WTC11 (cell line): Measurements from ENCODE around the gene MOV10. TPM values are rescaled to one million over a fixed set of nuclear protein-coding genes. Genes with fewer than 3 reads are reported as not detected.
A peak's percentile ranks its signal among the peaks of the same experiment; 100 is the strongest.

Experiments used
- ATAC-seq: fragments of 200-7000 bp; cut with Tn5 transposase; 2 replicates; pipeline ENCODE4 v1.10.0; 2021; ENCODE audit warnings: mild to moderate bottlenecking, moderate library complexity
- CTCF ChIA-PET: fragments of 300-600 bp; sonication (Branson Sonifier 250); formaldehyde crosslinking; loops from one replicate; lab custom pipeline; 2021; ENCODE audit warnings: antibody characterized with exemption; lab: Charles Lee
- POLR2A ChIA-PET: fragments of 350-600 bp; sonication (Branson Sonifier 250); formaldehyde crosslinking; loops from one replicate; lab custom pipeline; 2021; ENCODE audit warnings: antibody characterized with exemption; lab: Charles Lee
- DNase-seq: peaks from one replicate; pipeline ENCODE4 v3.0.0; 2021; ENCODE audit warnings: low spot score
- H3K27ac Mint-ChIP-seq: 2 replicates; pipeline ENCODE4 v1.8.0; 2021; ENCODE audit warnings: mixed read lengths
- H3K27me3 Mint-ChIP-seq: 2 replicates; pipeline ENCODE4 v1.8.0; 2021; ENCODE audit warnings: low read depth, mild to moderate bottlenecking, moderate library complexity, mixed read lengths
- H3K36me3 Mint-ChIP-seq: 2 replicates; pipeline ENCODE4 v1.8.0; 2021; ENCODE audit warnings: mixed read lengths
- H3K4me1 Mint-ChIP-seq: 2 replicates; pipeline ENCODE4 v1.8.0; 2022; ENCODE audit warnings: mixed read lengths
- H3K4me3 Mint-ChIP-seq: 2 replicates; pipeline ENCODE4 v1.8.0; 2021; ENCODE audit warnings: mild to moderate bottlenecking, moderate library complexity, mixed read lengths
- H3K9me3 Mint-ChIP-seq: 2 replicates; pipeline ENCODE4 v1.8.0; 2021; ENCODE audit warnings: mixed read lengths
- ATF2 ChIP-seq: sonication (generic); formaldehyde crosslinking; IDR thresholded peaks from 2 replicates; pipeline ENCODE4 v1.8.1; 2022; ENCODE audit warnings: low read depth, missing genetic modification reagents, borderline replicate concordance
- CREB1 ChIP-seq: sonication (generic); formaldehyde crosslinking; IDR thresholded peaks from 2 replicates; pipeline ENCODE4 v1.8.0; 2023; ENCODE audit warnings: mild to moderate bottlenecking, missing genetic modification reagents
- CREM ChIP-seq: sonication (generic); formaldehyde crosslinking; IDR thresholded peaks from 2 replicates; pipeline ENCODE4 v1.8.1; 2022; ENCODE audit warnings: mild to moderate bottlenecking, missing genetic modification reagents, moderate library complexity
- ELF4 ChIP-seq: sonication (generic); formaldehyde crosslinking; IDR thresholded peaks from 2 replicates; pipeline ENCODE4 v1.8.1; 2022; ENCODE audit warnings: low read depth, mild to moderate bottlenecking, moderate library complexity, missing genetic modification reagents
- ESRRA ChIP-seq: sonication (generic); formaldehyde crosslinking; IDR thresholded peaks from 2 replicates; pipeline ENCODE4 v1.8.1; 2022; ENCODE audit warnings: mild to moderate bottlenecking, missing genetic modification reagents, borderline replicate concordance
- FOXK1 ChIP-seq: sonication (generic); formaldehyde crosslinking; IDR thresholded peaks from 2 replicates; pipeline ENCODE4 v1.8.0; 2022; ENCODE audit warnings: mild to moderate bottlenecking, moderate library complexity, missing genetic modification reagents
- HMGA2 ChIP-seq: fragments of 250-450 bp; sonication (Bioruptor Pico); IDR thresholded peaks from 2 replicates; pipeline ENCODE4 v1.4.0; 2021; ENCODE audit warnings: mild to moderate bottlenecking, moderate library complexity
- MAX ChIP-seq: sonication (generic); formaldehyde crosslinking; IDR thresholded peaks from 2 replicates; pipeline ENCODE4 v1.8.0; 2022; ENCODE audit warnings: mild to moderate bottlenecking, missing genetic modification reagents
- MLX ChIP-seq: sonication (generic); formaldehyde crosslinking; IDR thresholded peaks from 2 replicates; pipeline ENCODE4 v1.8.1; 2023; ENCODE audit warnings: mild to moderate bottlenecking, missing genetic modification reagents, moderate library complexity
- MXD4 ChIP-seq: fragments of 250-450 bp; sonication (Bioruptor Pico); IDR thresholded peaks from 2 replicates; pipeline ENCODE4 v1.8.0; 2021; ENCODE audit warnings: mild to moderate bottlenecking, moderate library complexity, borderline replicate concordance
- OVOL2 ChIP-seq: fragments of 250-450 bp; sonication (Bioruptor Pico); IDR thresholded peaks from 2 replicates; pipeline ENCODE4 v1.9.0; 2021; ENCODE audit warnings: mild to moderate bottlenecking, borderline replicate concordance
- PRDM15 ChIP-seq: sonication (generic); formaldehyde crosslinking; IDR thresholded peaks from 2 replicates; pipeline ENCODE4 v1.8.0; 2022; ENCODE audit warnings: missing genetic modification reagents
- TEAD4 ChIP-seq: sonication (generic); formaldehyde crosslinking; IDR thresholded peaks from 2 replicates; pipeline ENCODE4 v1.8.0; 2022; ENCODE audit warnings: mild to moderate bottlenecking, missing genetic modification reagents
- USF1 ChIP-seq: sonication (generic); formaldehyde crosslinking; IDR thresholded peaks from 2 replicates; pipeline ENCODE4 v1.8.0; 2022; ENCODE audit warnings: mild to moderate bottlenecking, missing genetic modification reagents
- USF2 ChIP-seq: sonication (generic); formaldehyde crosslinking; IDR thresholded peaks from 2 replicates; pipeline ENCODE4 v1.8.1; 2023; ENCODE audit warnings: mild to moderate bottlenecking, missing genetic modification reagents, moderate library complexity
- ZNF121 ChIP-seq: sonication (generic); formaldehyde crosslinking; IDR thresholded peaks from 2 replicates; pipeline ENCODE4 v1.8.0; 2023; ENCODE audit warnings: missing genetic modification reagents
- ZNF219 ChIP-seq: sonication (generic); formaldehyde crosslinking; IDR thresholded peaks from 2 replicates; pipeline ENCODE4 v1.8.0; 2023; ENCODE audit warnings: missing genetic modification reagents, mild to moderate bottlenecking, borderline replicate concordance
- ZNF423 ChIP-seq: fragments of 250-450 bp; sonication (Bioruptor Pico); IDR thresholded peaks from 2 replicates; pipeline ENCODE4 v2.1.2; 2022; ENCODE audit warnings: mild to moderate bottlenecking, moderate library complexity
- total RNA-seq: library from RNA; stranded (reverse); gene quantifications from 3 replicates; pipeline ENCODE4 v1.2.3, GENCODE V29; 2021
- TF ChIP-seq, protein P1 (sequence below): sonication (generic); formaldehyde crosslinking; conservative IDR thresholded peaks from 2 replicates; pipeline ENCODE4 v1.8.1; 2022; ENCODE audit warnings: mild to moderate bottlenecking, missing genetic modification reagents
- TF ChIP-seq, protein P2 (sequence below): sonication (generic); formaldehyde crosslinking; IDR thresholded peaks from 2 replicates; pipeline ENCODE4 v1.8.1; 2023; ENCODE audit warnings: mild to moderate bottlenecking, missing genetic modification reagents
- TF ChIP-seq, protein P3 (sequence below): sonication (generic); formaldehyde crosslinking; IDR thresholded peaks from 2 replicates; pipeline ENCODE4 v1.8.1; 2023; ENCODE audit warnings: mild to moderate bottlenecking, moderate library complexity, missing genetic modification reagents
- TF ChIP-seq, protein P4 (sequence below): sonication (generic); formaldehyde crosslinking; IDR thresholded peaks from 2 replicates; pipeline ENCODE4 v1.8.1; 2022; ENCODE audit warnings: low read depth, mild to moderate bottlenecking, moderate library complexity, missing genetic modification reagents, borderline replicate concordance

MOV10 gene
- total RNA-seq, 1 experiment from 2014 or later, result 80.7 TPM

GRCh38 chr1:112672009-112672408 lies 2.5 kb upstream of the MOV10 start (continued):
- TF ChIP-seq, protein P1, sequence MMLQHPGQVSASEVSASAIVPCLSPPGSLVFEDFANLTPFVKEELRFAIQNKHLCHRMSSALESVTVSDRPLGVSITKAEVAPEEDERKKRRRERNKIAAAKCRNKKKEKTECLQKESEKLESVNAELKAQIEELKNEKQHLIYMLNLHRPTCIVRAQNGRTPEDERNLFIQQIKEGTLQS (CRISPR knock-in tag), result no peak
- TF ChIP-seq TEAD4 (CRISPR knock-in tag), result no peak
- TF ChIP-seq CREM, result no peak
- TF ChIP-seq USF1 (CRISPR knock-in tag), result no peak
- no peak for TF ChIP-seq MAX (CRISPR knock-in tag)
- TF ChIP-seq ZNF423 (CRISPR knock-in tag), result no peak
- TF ChIP-seq ATF2, result no peak

- no peak for TF ChIP-seq ATF2
- TF ChIP-seq USF2 (CRISPR knock-in tag), result no peak
- no peak for TF ChIP-seq MXD4 (CRISPR knock-in tag)
- no peak for TF ChIP-seq ESRRA
- TF ChIP-seq CREB1 (CRISPR knock-in tag), result no peak
- no peak for TF ChIP-seq ZNF121 (CRISPR knock-in tag)
- TF ChIP-seq, protein P2, sequence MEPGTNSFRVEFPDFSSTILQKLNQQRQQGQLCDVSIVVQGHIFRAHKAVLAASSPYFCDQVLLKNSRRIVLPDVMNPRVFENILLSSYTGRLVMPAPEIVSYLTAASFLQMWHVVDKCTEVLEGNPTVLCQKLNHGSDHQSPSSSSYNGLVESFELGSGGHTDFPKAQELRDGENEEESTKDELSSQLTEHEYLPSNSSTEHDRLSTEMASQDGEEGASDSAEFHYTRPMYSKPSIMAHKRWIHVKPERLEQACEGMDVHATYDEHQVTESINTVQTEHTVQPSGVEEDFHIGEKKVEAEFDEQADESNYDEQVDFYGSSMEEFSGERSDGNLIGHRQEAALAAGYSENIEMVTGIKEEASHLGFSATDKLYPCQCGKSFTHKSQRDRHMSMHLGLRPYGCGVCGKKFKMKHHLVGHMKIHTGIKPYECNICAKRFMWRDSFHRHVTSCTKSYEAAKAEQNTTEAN (CRISPR knock-in tag), result no peak
- TF ChIP-seq PRDM15 (CRISPR knock-in tag), result no peak
- TF ChIP-seq ZNF219 (CRISPR knock-in tag), result no peak
- TF ChIP-seq MLX, result no peak
- no peak for TF ChIP-seq HMGA2 (CRISPR knock-in tag)
- no peak for TF ChIP-seq OVOL2 (CRISPR knock-in tag)
- TF ChIP-seq TEAD4 (CRISPR knock-in tag), result no peak
- no peak for TF ChIP-seq ELF4 (CRISPR knock-in tag)
- TF ChIP-seq, protein P3, sequence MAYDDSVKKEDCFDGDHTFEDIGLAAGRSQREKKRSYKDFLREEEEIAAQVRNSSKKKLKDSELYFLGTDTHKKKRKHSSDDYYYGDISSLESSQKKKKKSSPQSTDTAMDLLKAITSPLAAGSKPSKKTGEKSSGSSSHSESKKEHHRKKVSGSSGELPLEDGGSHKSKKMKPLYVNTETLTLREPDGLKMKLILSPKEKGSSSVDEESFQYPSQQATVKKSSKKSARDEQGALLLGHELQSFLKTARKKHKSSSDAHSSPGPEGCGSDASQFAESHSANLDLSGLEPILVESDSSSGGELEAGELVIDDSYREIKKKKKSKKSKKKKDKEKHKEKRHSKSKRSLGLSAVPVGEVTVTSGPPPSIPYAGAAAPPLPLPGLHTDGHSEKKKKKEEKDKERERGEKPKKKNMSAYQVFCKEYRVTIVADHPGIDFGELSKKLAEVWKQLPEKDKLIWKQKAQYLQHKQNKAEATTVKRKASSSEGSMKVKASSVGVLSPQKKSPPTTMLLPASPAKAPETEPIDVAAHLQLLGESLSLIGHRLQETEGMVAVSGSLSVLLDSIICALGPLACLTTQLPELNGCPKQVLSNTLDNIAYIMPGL (CRISPR knock-in tag), result no peak
- TF ChIP-seq, protein P4, sequence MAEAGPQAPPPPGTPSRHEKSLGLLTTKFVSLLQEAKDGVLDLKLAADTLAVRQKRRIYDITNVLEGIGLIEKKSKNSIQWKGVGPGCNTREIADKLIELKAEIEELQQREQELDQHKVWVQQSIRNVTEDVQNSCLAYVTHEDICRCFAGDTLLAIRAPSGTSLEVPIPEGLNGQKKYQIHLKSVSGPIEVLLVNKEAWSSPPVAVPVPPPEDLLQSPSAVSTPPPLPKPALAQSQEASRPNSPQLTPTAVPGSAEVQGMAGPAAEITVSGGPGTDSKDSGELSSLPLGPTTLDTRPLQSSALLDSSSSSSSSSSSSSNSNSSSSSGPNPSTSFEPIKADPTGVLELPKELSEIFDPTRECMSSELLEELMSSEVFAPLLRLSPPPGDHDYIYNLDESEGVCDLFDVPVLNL (CRISPR knock-in tag), result no peak
- no peak for TF ChIP-seq FOXK1 (CRISPR knock-in tag)
- CTCF ChIA-PET, result interaction anchor here (0.6 to 3.6 kb wide), 13 partner anchors 13 to 303 kb away, joined by 3 to 23 read pairs (median 4); partner anchors contain the start of genes PPM1J and WNT2B
- POLR2A ChIA-PET, result interaction anchor here (0.9 to 2.3 kb wide), 3 partner anchors 32 to 282 kb away, joined by 4 to 6 read pairs (median 6); no protein-coding TSS in a partner anchor
- Mint-ChIP-seq H3K36me3 (peaks cover 32% of the 10 kb centered on the region), H3K4me1 (peaks cover 63% of the 10 kb centered on the region), H3K9me3 (no peaks in the 10 kb centered on the region), H3K27me3 (peaks cover 10% of the 10 kb centered on the region; the same call in 1 of the 2 replicates), H3K4me3 (peak overlapping the region; percentile 45), H3K27ac (peak overlapping the region; percentile 94; the same call in 1 of the 2 replicates)
- no peak for ATAC-seq
- no peak for DNase-seq
These were observed 1.6 kb upstream of the MOV10 start for GRCh38 chr1:112672842-112673241.
